Measurements from ENCODE around the gene ADGRB3. TPM values are rescaled to one million over a fixed set of nuclear protein-coding genes. Genes with fewer than 3 reads are reported as not detected.

ADGRB3 gene
- polyA plus RNA-seq, 2 of the 4 experiments (the other 2 are of a cell fraction), result not detected

DNA sequence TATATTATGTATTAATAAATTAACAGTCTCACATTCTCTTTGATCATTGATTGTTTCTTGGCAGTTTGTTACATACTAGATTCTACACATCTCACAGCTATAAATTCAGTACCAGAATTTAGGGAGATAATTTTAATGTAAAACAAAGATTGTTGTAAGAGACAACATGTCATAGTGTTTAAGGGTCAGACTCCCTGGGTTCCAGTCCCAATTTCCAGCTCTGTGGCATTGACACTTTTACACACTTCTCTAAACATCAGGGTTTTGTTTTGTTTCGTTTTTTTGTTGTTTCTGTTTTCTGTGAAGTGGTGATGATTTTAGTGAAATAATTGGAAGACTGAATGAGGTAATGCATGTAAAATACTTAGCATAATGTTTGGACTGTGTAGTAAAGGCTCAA, 19.9 kb downstream of the ADGRB3 start:
- no peak for DNase-seq (ENCODE audit: low read depth in 1 of 2, low spot score in 1 of 2)
- no peak for FAIRE-seq
- ChIA-PET POLR2A (no interaction called here), CTCF (no interaction called here)
- Histone ChIP-seq H3K4me3 (no peak overlapping the region), H3K4me2 (no peak overlapping the region), H3K27ac (no peak overlapping the region), H3K4me1 (no peaks in the 10 kb centered on the region), H3K9me3 (no peaks in the 10 kb centered on the region)
- 0% methylated on average over 1 of the region's 1 CpG for WGBS (ENCODE audit: missing lambda C conversion rate)
- ATAC-seq, result no peak
- TF ChIP-seq CHD4 (IDR thresholded peaks at IDR 0.05; ENCODE audit: borderline replicate concordance) (no peak), HDAC2 (IDR thresholded peaks at IDR 0.05) (no peak), ATOH8 (CRISPR knock-in tag; IDR thresholded peaks at IDR 0.05; ENCODE audit: low read depth) (no peak), ZNF302 (CRISPR knock-in tag; IDR thresholded peaks at IDR 0.05) (no peak), RAD21 (conservative IDR thresholded peaks at IDR 0.05 in 1 of 2, IDR thresholded peaks at IDR 0.05 in 1 of 2) (no peak), SMC3 (IDR thresholded peaks at IDR 0.05) (no peak), FOSB (CRISPR knock-in tag; IDR thresholded peaks at IDR 0.05) (no peak), PHF8 (IDR thresholded peaks at IDR 0.05; ENCODE audit: borderline replicate concordance, low read depth) (no peak), POLR2AphosphoS2 (conservative IDR thresholded peaks at IDR 0.05; ENCODE audit: low read length) (no peak), ZC3H11A (IDR thresholded peaks at IDR 0.05) (no peak), E2F6 (IDR thresholded peaks at IDR 0.05; ENCODE audit: borderline replicate concordance, low read depth) (no peak), NPAS2 (CRISPR knock-in tag; IDR thresholded peaks at IDR 0.05; ENCODE audit: borderline replicate concordance) (no peak)

DNA sequence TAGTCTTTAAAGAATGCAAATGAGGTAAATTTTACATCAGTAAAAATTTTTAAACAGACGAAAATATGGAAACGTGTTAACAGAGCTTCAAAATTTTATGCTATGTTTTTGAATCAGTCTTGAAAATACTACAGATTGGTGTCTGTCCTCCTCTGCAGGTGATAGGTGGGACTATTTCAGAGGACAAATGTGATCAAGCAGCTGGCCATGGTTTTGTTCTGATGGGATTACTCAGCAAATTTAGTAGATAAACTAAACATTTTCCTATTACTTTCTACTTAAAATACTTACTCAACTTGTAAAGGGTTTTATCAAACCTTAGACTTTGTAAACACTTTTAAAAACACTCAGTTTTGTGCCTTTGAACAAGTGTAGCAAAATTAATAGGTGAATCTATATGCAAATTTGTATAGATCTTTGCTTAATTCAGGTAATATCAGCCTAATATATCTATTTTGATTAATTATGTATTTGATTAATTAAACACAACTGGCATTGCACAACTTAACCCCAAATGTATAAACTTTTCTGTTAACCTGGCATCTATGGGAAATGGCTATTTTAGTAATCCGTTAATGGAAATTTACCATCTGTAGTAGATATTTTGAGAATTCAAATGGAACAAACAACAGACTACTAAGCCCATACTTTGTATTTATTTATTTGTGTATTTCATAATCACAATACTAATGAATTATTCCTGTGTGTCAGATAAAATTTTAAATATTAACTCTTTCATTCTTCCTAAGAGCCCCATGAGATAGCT, 22.5 kb downstream of the ADGRB3 start:
- CTCF ChIA-PET, result no interaction called here
- DNase-seq (ENCODE audit: low read depth in 1 of 2, low spot score in 1 of 2) (no peak), FAIRE-seq (no peak), ATAC-seq (no peak)
- no peak overlapping the region for H3K4me2 ChIP-seq
- no peak overlapping the region for H3K27ac ChIP-seq
- H3K4me1 ChIP-seq, result no peaks in the 10 kb centered on the region
- POLR2A ChIA-PET, result no interaction called here
- TF ChIP-seq NFE2L2 (conservative IDR thresholded peaks at IDR 0.05; ENCODE audit: low read length) (no peak), BHLHE40 (IDR thresholded peaks at IDR 0.05; ENCODE audit: low read depth, low read length) (no peak), ZNF302 (CRISPR knock-in tag; IDR thresholded peaks at IDR 0.05) (no peak)
- WGBS (ENCODE audit: missing lambda C conversion rate), result 30% methylated on average over 3 of the region's 3 CpGs
- no peak overlapping the region for H3K4me3 ChIP-seq
- no peaks in the 10 kb centered on the region for H3K9me3 ChIP-seq

DNA sequence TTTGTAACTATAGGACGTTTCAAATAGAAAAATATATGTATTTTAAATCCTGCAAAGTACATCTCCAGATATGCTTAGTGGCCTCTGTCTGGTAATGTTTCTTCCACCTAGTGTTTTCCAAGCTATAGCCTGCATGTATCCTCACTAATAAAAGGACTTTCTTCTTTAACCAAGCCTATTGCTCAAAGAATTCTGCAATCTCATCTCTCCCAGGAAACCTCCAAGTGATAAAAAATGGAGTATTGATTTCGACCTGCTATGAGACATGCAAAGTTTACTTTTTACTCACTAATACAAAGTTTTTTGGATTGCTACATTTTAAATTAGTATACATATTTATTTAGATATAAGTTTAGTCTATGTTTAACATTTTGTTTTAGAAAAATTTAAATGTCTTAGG, 23.3 kb downstream of the ADGRB3 start:
- FAIRE-seq (no peak), DNase-seq (ENCODE audit: low read depth in 1 of 2, low spot score in 1 of 2) (no peak), ATAC-seq (no peak)
- H3K9me3 ChIP-seq, result no peaks in the 10 kb centered on the region
- TF ChIP-seq RNF2 (IDR thresholded peaks at IDR 0.05; ENCODE audit: borderline replicate concordance, low read depth) (no peak), GATA3 (IDR thresholded peaks at IDR 0.05; ENCODE audit: borderline replicate concordance) (no peak), HOXA7 (CRISPR knock-in tag; IDR thresholded peaks at IDR 0.05) (no peak), SREBF2 (IDR thresholded peaks at IDR 0.05) (no peak), KDM1A (IDR thresholded peaks at IDR 0.05; ENCODE audit: low read depth) (no peak), ZFP36 (IDR thresholded peaks at IDR 0.05; ENCODE audit: borderline replicate concordance, partially characterized antibody) (no peak), MAZ (IDR thresholded peaks at IDR 0.05; ENCODE audit: borderline replicate concordance, low read depth, low read length) (no peak), HOXB5 (CRISPR knock-in tag; IDR thresholded peaks at IDR 0.05) (no peak), REST (IDR thresholded peaks at IDR 0.05) (no peak), E2F6 (IDR thresholded peaks at IDR 0.05; ENCODE audit: borderline replicate concordance, low read depth) (no peak), RARB (CRISPR knock-in tag; IDR thresholded peaks at IDR 0.05) (no peak)
- no peak overlapping the region for H3K4me3 ChIP-seq
- ChIA-PET POLR2A (no interaction called here), CTCF (no interaction called here)
- no peak overlapping the region for H3K4me2 ChIP-seq
- 8% methylated on average over 2 of the region's 2 CpGs for WGBS (ENCODE audit: missing lambda C conversion rate)
- H3K4me1 ChIP-seq, result no peaks in the 10 kb centered on the region
- no peak overlapping the region for H3K27ac ChIP-seq

Data from A549 (cell line).